NCI-H1694 treated with DMSO at 0.1 percent for 48 hours (cell line): ENCODE measurements around the gene PELI2.
"Not testable (repeated sequence)": the region's sequence is repeated elsewhere in the genome, so short reads cannot be mapped to it uniquely, and the experiment has no call there.

Experiments
- DNase-seq: peaks from one replicate; lab custom pipeline; 2025; lab: John Stamatoyannopoulos, UW

Gene PELI2

GRCh38 chr14:56143025-56143424 is 24.8 kb downstream of the PELI2 start:
- DNase-seq: no peak

- DNase-seq: no peak
Measured at GRCh38 chr14:56144176-56144575, 26.0 kb downstream of the PELI2 start.

GRCh38 chr14:56145181-56145769 is 27.1 kb downstream of the PELI2 start:
- no peak for DNase-seq

- no peak for DNase-seq
Measured at GRCh38 chr14:56145965-56146364, 27.8 kb downstream of the PELI2 start.

GRCh38 chr14:56147449-56147848 is 29.2 kb downstream of the PELI2 start:
- no peak for DNase-seq

GRCh38 chr14:56147986-56148901 is 30.0 kb downstream of the PELI2 start:
- DNase-seq: no peak

GRCh38 chr14:56149151-56149550 is 30.9 kb downstream of the PELI2 start:
- DNase-seq: no peak

GRCh38 chr14:56149995-56150394 is 31.8 kb downstream of the PELI2 start:
- DNase-seq: no peak

- no peak for DNase-seq
Measured at GRCh38 chr14:56150645-56151345, 32.6 kb downstream of the PELI2 start.

GRCh38 chr14:56152221-56152620 is 34.0 kb downstream of the PELI2 start:
- DNase-seq: no peak

- no peak for DNase-seq
Measured at GRCh38 chr14:56153267-56153666, 35.1 kb downstream of the PELI2 start.

- DNase-seq: no peak
Measured at GRCh38 chr14:56154321-56154720, 36.1 kb downstream of the PELI2 start.

- no peak for DNase-seq
Measured at GRCh38 chr14:56156096-56156495, 37.9 kb downstream of the PELI2 start.

- no peak for DNase-seq
Measured at GRCh38 chr14:56159066-56159465, 40.9 kb downstream of the PELI2 start.

GRCh38 chr14:56160088-56160487 is 41.9 kb downstream of the PELI2 start:
- peak; percentile 8 for DNase-seq

GRCh38 chr14:56161658-56162057 is 43.4 kb downstream of the PELI2 start:
- no peak for DNase-seq

- DNase-seq: no peak
Measured at GRCh38 chr14:56162476-56162875, 44.3 kb downstream of the PELI2 start.

- not testable (repeated sequence) for DNase-seq
Measured at GRCh38 chr14:56166579-56166978, 48.4 kb downstream of the PELI2 start.

GRCh38 chr14:56168007-56168616 is 49.9 kb downstream of the PELI2 start:
- DNase-seq: no peak

- DNase-seq: no peak
Measured at GRCh38 chr14:56170028-56170427, 51.8 kb downstream of the PELI2 start.

GRCh38 chr14:56170877-56171422 is 52.7 kb downstream of the PELI2 start:
- no peak for DNase-seq

- DNase-seq: no peak
Measured at GRCh38 chr14:56172074-56172473, 53.9 kb downstream of the PELI2 start.
